Inflammatory macrophage treated with lipopolysaccharide for 4 hours (primary cell): ENCODE results near the gene FAM20B.

ENCODE experiments used
- DNase-seq: peaks from one replicate; pipeline ENCODE4 v3.0.0-alpha.2; 2020

FAM20B gene

GRCh38 chr1:179053486-179053885 is 27.8 kb downstream of the FAM20B start:
- no peak for DNase-seq

GRCh38 chr1:179055937-179056336 is 30.2 kb downstream of the FAM20B start:
- DNase-seq, result no peak

GRCh38 chr1:179058487-179059483 is 33.1 kb downstream of the FAM20B start:
- DNase-seq, result peak; percentile 67

- DNase-seq, result no peak
Observed at GRCh38 chr1:179061360-179062282, 35.9 kb downstream of the FAM20B start.

DNA sequence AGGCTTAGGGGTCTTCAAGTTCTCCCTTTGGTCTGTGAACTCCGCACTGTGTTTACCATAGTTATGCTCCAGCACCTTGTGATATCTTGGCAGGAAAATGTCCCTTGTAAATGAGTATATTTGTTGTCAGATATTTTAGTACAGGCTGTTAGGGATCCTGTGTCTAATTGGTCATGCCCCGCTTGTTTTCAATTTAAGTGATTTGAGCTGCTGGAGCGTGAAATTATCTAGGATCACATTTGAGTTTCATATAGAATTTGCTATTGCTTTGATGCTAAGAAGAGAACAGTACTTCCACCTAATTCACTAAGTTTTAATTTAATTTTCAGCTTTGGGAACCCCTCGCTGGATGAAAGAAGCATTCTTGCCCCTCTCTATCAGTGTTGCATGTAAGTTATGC is 40.8 kb downstream of the FAM20B start:
- DNase-seq, result no peak

GRCh38 chr1:179077396-179077795 is 51.7 kb downstream of the FAM20B start:
- DNase-seq, result no peak

GRCh38 chr1:179079113-179079761 is 53.5 kb downstream of the FAM20B start:
- DNase-seq, result peak; percentile 83

DNA sequence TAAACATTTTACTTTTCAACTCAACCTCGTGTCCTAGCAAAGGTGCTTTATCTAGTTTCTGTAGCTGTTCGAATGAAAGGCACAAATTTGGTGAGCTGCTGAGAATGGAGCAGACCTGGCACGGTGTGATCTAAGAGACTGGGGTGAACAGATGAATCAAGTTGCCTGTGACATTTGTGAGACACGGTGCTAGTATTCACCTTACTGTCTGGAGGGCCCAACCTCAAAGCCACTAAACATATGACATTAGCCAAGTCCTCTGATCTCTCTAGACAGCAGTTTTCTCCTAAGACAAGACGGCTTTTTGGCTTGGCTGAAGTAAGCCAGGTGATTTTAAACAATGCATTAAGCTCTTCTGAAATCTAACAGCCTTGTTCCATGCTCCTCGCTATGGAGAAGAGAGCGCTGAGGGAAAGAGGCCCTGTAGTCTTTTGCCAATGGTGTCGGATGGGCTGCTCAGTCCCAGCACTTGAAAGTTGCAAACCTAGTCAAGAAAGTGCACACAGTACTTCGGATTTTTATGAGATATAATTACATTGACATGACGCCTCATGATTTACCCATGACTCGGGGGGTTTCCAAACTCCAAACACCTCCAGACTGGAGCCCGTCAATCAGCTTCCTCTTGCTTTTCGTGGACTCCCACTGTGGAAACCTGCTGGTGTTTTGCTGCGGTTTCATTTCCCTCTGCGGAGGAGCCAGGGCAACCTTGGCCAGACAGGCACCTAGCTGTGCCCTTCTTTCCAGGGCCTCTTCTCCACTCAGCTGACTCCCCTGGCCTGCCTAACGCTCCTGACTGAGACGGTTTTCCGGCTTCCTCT is 55.4 kb downstream of the FAM20B start:
- DNase-seq, result peak; percentile 88

GRCh38 chr1:179081687-179082332 is 56.1 kb downstream of the FAM20B start, which contains the start of gene TOR3A:
TSS of gene TOR3A (plus strand) at chr1:179082070. CDS start at chr1:179082129, 59 bp downstream.
- DNase-seq, result peak; percentile 87

DNA sequence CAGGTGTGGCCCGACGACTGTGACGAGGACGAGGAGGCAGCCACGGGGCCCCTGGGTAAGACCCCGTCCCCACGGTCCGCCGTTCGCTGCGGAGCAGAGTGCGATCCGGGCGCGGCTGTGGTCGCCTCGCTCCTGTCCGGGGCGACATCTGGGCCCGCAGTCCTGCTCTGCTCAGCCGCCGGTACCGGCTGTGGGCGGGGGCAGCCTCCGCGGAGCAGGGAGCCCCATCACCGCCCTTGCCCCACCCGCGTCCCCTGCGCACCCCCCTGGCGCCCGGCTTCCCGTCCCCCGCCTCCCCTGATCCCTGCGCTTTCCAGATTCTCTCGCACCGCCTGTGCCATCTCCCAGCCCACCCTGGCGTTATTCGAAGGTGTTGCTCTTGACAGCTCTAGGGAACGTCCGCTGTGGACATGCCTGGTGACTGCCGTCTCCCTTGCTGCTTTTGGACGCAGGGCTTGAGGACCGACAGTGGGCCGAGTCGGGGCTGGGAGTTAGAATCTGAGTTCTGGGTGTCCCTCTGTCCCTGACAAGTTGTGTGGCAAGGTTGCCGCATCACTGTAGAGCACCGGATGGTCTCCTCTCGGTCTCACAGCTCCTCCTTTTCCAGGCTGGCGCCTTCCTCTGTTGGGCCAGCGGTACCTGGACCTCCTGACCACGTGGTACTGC is 56.8 kb downstream of the FAM20B start:
- peak; percentile 35 for DNase-seq

GRCh38 chr1:179082999-179083335 is 57.3 kb downstream of the FAM20B start:
- peak; percentile 61 for DNase-seq

DNA sequence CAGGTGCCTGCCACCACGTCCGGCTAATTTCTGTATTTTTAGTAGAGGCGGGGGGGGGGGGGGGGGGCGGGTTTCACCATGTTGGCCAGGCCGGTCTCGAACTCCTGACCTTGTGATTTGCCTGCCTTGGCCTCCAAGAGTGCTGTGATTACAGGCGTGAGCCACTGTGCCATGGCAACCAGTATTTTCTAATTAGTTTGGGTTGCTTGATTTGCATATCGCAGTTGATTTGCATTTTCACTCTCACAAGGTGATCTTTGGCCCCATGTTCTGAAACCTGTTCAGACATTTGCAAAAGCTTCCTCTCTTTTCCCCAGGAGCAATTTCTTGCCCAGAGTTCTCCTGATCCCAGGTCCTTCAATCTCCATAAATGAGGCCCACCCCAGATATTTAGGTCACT is 57.8 kb downstream of the FAM20B start:
- DNase-seq, result no peak

DNA sequence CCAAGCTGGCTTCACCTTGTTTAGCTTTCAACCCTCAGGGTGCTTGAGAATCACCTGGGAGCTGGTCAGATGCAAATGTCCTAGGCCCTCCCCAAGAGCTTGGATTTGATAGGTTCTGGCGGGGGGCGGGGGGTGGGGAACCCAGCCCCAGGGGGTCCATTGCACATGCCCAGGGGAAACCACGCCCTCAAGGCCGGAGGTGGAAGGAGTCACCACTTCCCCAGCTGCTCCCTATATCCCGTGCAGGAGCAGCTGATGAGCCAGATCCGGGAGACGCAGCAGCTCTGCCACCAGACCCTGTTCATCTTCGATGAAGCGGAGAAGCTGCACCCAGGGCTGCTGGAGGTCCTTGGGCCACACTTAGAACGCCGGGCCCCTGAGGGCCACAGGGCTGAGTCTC is 62.0 kb downstream of the FAM20B start:
- no peak for DNase-seq

GRCh38 chr1:179089827-179090482 is 64.3 kb downstream of the FAM20B start:
- no peak for DNase-seq

DNA sequence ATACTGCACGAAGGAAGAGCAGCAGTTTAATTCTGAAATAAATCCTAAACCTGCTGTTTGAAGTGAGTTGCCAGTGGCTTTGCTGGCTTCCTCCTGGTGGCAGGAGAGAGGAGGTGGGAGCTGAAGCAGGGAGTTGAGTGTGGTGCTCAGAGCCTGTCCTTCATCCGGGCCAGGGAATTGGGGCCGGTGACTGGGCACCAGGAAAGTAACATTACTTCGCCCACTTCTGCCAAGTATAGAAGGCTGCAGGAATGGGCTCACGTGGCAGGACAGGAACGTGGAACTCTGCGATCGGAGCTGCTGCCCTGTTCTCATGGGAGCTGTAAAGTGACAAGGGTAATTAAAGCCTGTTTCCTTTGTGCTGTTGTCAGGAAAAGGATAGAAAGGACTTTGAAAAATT is 64.8 kb downstream of the FAM20B start:
- no peak for DNase-seq

- DNase-seq, result no peak
Observed at GRCh38 chr1:179090923-179091322, 65.2 kb downstream of the FAM20B start.

DNA sequence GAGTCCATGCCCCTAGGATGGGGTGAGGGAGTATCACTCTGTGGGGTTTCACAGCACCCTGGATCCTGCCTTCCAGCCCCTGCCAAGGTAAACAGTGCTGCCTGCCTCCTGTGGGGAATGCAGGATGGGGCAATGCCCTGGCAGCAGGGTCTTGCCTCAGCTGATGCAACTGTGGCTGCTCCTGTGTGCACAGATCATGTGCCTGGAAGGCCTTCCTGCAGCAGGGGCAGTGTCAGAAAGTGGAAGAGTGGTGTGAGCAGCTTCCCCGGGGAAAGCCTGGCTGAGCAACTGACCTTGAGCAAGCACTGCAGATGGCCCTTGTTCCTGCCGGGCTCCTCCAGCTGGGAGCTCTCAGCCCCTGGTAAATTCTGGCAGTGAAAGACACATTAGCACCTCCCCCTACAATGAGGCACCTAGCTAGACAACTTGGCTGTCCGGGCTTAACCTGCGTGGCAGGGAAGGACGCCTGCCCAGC is 66.0 kb downstream of the FAM20B start:
- DNase-seq, result peak; percentile 67

GRCh38 chr1:179092896-179093461 is 67.3 kb downstream of the FAM20B start:
- DNase-seq, result no peak

DNA sequence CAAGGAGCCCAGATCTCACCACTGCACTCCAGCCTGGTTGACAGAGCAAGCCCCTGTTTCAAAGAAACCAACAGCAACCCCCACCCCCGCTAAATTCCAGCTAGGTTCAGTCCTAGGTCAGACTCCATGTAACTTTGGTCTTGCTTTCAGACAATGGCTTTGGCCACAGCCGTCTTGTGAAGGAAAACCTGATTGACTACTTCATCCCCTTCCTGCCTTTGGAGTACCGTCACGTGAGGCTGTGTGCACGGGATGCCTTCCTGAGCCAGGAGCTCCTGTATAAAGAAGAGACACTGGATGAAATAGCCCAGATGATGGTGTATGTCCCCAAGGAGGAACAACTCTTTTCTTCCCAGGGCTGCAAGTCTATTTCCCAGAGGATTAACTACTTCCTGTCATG is 69.1 kb downstream of the FAM20B start:
- DNase-seq, result no peak

DNA sequence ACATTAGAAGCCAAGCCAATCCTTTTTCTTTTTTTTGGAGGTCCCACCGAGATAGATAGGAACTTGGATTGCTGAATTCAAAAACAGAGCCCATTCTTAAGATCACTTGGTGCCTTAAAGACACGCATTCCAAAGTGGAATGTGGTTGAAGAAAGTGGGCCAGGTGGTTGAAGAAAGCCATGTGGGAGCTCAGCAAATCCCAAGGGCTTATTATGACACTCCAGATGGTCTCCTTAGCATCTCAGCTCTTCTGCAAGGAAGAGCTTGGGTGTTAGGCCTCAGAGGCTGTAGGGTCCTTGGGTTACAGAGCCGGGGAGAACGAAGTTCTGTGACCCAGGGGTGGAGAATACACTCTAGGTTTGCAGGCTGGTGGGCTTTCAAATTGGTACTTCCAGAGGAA is 69.7 kb downstream of the FAM20B start:
- DNase-seq, result no peak
